A673 (cell line): ENCODE measurements around the gene RAPGEF5.

Source experiments
- EZH2 ChIP-seq: fragments of 200-600 bp; sonication (generic); IDR thresholded peaks from 2 replicates; pipeline ENCODE4 v1.6.1; 2017; ENCODE audit warnings: borderline replicate concordance, low read depth, mild to moderate bottlenecking, mixed read lengths, antibody characterized with exemption, low read length; ENCODE audit not compliant: poor library complexity, severe bottlenecking
- TF ChIP-seq, protein P1 (sequence below): fragments of 300-800, 200-600 bp; sonication (generic); conservative IDR thresholded peaks from 2 replicates; pipeline ENCODE4 v1.5.1; 2017; ENCODE audit warnings: low read depth, mild to moderate bottlenecking, antibody characterized with exemption, low read length, moderate library complexity, mixed read lengths

DNA sequence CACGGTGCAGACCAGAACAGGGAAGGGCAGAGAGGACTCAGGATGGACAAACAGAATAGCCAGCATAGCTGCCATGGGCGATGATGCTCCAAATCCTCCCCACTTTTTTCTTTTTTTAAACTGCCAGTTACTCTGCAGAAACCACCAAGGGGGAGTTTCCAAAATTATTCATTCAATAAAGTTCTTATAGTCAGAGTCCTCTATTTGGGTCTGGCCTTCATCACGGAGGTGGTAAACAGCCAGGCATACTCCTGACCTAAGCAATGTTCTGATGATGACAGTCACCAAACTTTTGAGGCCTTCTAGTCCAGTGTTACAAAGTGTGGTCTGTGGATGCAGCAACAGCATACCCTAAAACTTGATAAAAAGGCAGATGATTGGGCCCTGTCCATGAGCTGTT, 12.3 kb downstream of the RAPGEF5 start:
- TF ChIP-seq, protein P1, sequence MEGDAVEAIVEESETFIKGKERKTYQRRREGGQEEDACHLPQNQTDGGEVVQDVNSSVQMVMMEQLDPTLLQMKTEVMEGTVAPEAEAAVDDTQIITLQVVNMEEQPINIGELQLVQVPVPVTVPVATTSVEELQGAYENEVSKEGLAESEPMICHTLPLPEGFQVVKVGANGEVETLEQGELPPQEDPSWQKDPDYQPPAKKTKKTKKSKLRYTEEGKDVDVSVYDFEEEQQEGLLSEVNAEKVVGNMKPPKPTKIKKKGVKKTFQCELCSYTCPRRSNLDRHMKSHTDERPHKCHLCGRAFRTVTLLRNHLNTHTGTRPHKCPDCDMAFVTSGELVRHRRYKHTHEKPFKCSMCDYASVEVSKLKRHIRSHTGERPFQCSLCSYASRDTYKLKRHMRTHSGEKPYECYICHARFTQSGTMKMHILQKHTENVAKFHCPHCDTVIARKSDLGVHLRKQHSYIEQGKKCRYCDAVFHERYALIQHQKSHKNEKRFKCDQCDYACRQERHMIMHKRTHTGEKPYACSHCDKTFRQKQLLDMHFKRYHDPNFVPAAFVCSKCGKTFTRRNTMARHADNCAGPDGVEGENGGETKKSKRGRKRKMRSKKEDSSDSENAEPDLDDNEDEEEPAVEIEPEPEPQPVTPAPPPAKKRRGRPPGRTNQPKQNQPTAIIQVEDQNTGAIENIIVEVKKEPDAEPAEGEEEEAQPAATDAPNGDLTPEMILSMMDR: no peak
- TF ChIP-seq EZH2: no peak
